ENCODE measurements around the gene MED12L.

The MED12L gene

GRCh38 chr3:151445273-151446001, 360.0 kb downstream of the MED12L start:
- no peak overlapping the region for H3K9ac ChIP-seq (ENCODE audit: low read depth, low read length)
- H3K4me3 ChIP-seq (ENCODE audit: low read length): no peak overlapping the region
- H3K4me1 ChIP-seq (ENCODE audit: control insufficient read depth, insufficient read depth, low read length): peaks cover 8% of the 10 kb centered on the region
- H3K9me3 ChIP-seq (replicated peaks; ENCODE audit: low read length): no peaks in the 10 kb centered on the region
- no peaks in the 10 kb centered on the region for H3K27me3 ChIP-seq (ENCODE audit: control insufficient read depth, insufficient read depth, low read length)
- no peaks in the 10 kb centered on the region for H3K36me3 ChIP-seq (ENCODE audit: insufficient read depth, low read length)
- no peak overlapping the region for H3K4me2 ChIP-seq (ENCODE audit: low read length)

GRCh38 chr3:151446002-151446340, 360.5 kb downstream of the MED12L start:
- H3K9ac ChIP-seq (ENCODE audit: low read depth, low read length): no peak overlapping the region
- H3K27me3 ChIP-seq (ENCODE audit: control insufficient read depth, insufficient read depth, low read length): no peaks in the 10 kb centered on the region
- H3K4me3 ChIP-seq (ENCODE audit: low read length): no peak overlapping the region
- H3K4me2 ChIP-seq (ENCODE audit: low read length): no peak overlapping the region
- H3K36me3 ChIP-seq (ENCODE audit: insufficient read depth, low read length): no peaks in the 10 kb centered on the region
- H3K9me3 ChIP-seq (replicated peaks; ENCODE audit: low read length): no peaks in the 10 kb centered on the region
- peaks cover 8% of the 10 kb centered on the region for H3K4me1 ChIP-seq (ENCODE audit: control insufficient read depth, insufficient read depth, low read length)

GRCh38 chr3:151452368-151452767, 366.9 kb downstream of the MED12L start:
- H3K4me2 ChIP-seq (ENCODE audit: low read length): no peak overlapping the region
- H3K36me3 ChIP-seq (ENCODE audit: insufficient read depth, low read length): no peaks in the 10 kb centered on the region
- no peaks in the 10 kb centered on the region for H3K9me3 ChIP-seq (replicated peaks; ENCODE audit: low read length)
- no peaks in the 10 kb centered on the region for H3K27me3 ChIP-seq (ENCODE audit: control insufficient read depth, insufficient read depth, low read length)
- H3K4me3 ChIP-seq (ENCODE audit: low read length): no peak overlapping the region
- no peaks in the 10 kb centered on the region for H3K4me1 ChIP-seq (ENCODE audit: control insufficient read depth, insufficient read depth, low read length)
- no peak overlapping the region for H3K9ac ChIP-seq (ENCODE audit: low read depth, low read length)

- H3K27me3 ChIP-seq (ENCODE audit: control insufficient read depth, insufficient read depth, low read length): no peaks in the 10 kb centered on the region
- no peaks in the 10 kb centered on the region for H3K9me3 ChIP-seq (replicated peaks; ENCODE audit: low read length)
- no peak overlapping the region for H3K4me2 ChIP-seq (ENCODE audit: low read length)
- no peak overlapping the region for H3K4me3 ChIP-seq (ENCODE audit: low read length)
- no peak overlapping the region for H3K9ac ChIP-seq (ENCODE audit: low read depth, low read length)
- no peaks in the 10 kb centered on the region for H3K36me3 ChIP-seq (ENCODE audit: insufficient read depth, low read length)
- no peaks in the 10 kb centered on the region for H3K4me1 ChIP-seq (ENCODE audit: control insufficient read depth, insufficient read depth, low read length)
These were observed 367.4 kb downstream of the MED12L start for GRCh38 chr3:151452841-151453240.

GRCh38 chr3:151456065-151456464, 370.6 kb downstream of the MED12L start:
- H3K9me3 ChIP-seq (replicated peaks; ENCODE audit: low read length): no peaks in the 10 kb centered on the region
- no peak overlapping the region for H3K4me2 ChIP-seq (ENCODE audit: low read length)
- peaks cover 17% of the 10 kb centered on the region for H3K27me3 ChIP-seq (ENCODE audit: control insufficient read depth, insufficient read depth, low read length)
- H3K36me3 ChIP-seq (ENCODE audit: insufficient read depth, low read length): no peaks in the 10 kb centered on the region
- H3K9ac ChIP-seq (ENCODE audit: low read depth, low read length): no peak overlapping the region
- no peak overlapping the region for H3K4me3 ChIP-seq (ENCODE audit: low read length)
- no peaks in the 10 kb centered on the region for H3K4me1 ChIP-seq (ENCODE audit: control insufficient read depth, insufficient read depth, low read length)

GRCh38 chr3:151459358-151459757, 373.9 kb downstream of the MED12L start:
- H3K27me3 ChIP-seq (ENCODE audit: control insufficient read depth, insufficient read depth, low read length): peaks cover 36% of the 10 kb centered on the region
- H3K9ac ChIP-seq (ENCODE audit: low read depth, low read length): no peak overlapping the region
- no peaks in the 10 kb centered on the region for H3K9me3 ChIP-seq (replicated peaks; ENCODE audit: low read length)

GRCh38 chr3:151460228-151460627, 374.8 kb downstream of the MED12L start:
- H3K9ac ChIP-seq (ENCODE audit: low read depth, low read length): no peak overlapping the region
- H3K9me3 ChIP-seq (replicated peaks; ENCODE audit: low read length): no peaks in the 10 kb centered on the region
- no peaks in the 10 kb centered on the region for H3K36me3 ChIP-seq (ENCODE audit: insufficient read depth, low read length)
- no peaks in the 10 kb centered on the region for H3K4me1 ChIP-seq (ENCODE audit: control insufficient read depth, insufficient read depth, low read length)
- no peak overlapping the region for H3K4me3 ChIP-seq (ENCODE audit: low read length)
- peaks cover 36% of the 10 kb centered on the region for H3K27me3 ChIP-seq (ENCODE audit: control insufficient read depth, insufficient read depth, low read length)
- peak overlapping the region; percentile 90 for H3K4me2 ChIP-seq (ENCODE audit: low read length)

More at GRCh38 chr3:151459358-151459757, 373.9 kb downstream of the MED12L start:
- no peak overlapping the region for H3K4me3 ChIP-seq (ENCODE audit: low read length)
- no peaks in the 10 kb centered on the region for H3K36me3 ChIP-seq (ENCODE audit: insufficient read depth, low read length)
- no peaks in the 10 kb centered on the region for H3K4me1 ChIP-seq (ENCODE audit: control insufficient read depth, insufficient read depth, low read length)
- no peak overlapping the region for H3K4me2 ChIP-seq (ENCODE audit: low read length)

GRCh38 chr3:151460774-151461450, 375.4 kb downstream of the MED12L start, which contains the start of gene IGSF10:
IGSF10 (minus strand) TSS chr3:151461061; CDS start chr3:151458709, 2,352 bp downstream.
- H3K4me2 ChIP-seq (ENCODE audit: low read length): peak within 1 kb of the TSS; percentile 90
- H3K4me1 ChIP-seq (ENCODE audit: control insufficient read depth, insufficient read depth, low read length): no peaks in the 10 kb centered on the region
- no peaks in the 10 kb centered on the region for H3K9me3 ChIP-seq (replicated peaks; ENCODE audit: low read length)
- H3K4me3 ChIP-seq (ENCODE audit: low read length): peak within 1 kb of the TSS; percentile 70
- peaks cover 36% of the 10 kb centered on the region for H3K27me3 ChIP-seq (ENCODE audit: control insufficient read depth, insufficient read depth, low read length)
- no peak within 1 kb of the TSS for H3K9ac ChIP-seq (ENCODE audit: low read depth, low read length)
- no peaks in the 10 kb centered on the region for H3K36me3 ChIP-seq (ENCODE audit: insufficient read depth, low read length)

GRCh38 chr3:151462278-151462780, 376.9 kb downstream of the MED12L start:
- no peaks in the 10 kb centered on the region for H3K9me3 ChIP-seq (replicated peaks; ENCODE audit: low read length)
- H3K36me3 ChIP-seq (ENCODE audit: insufficient read depth, low read length): no peaks in the 10 kb centered on the region
- peaks cover 36% of the 10 kb centered on the region for H3K27me3 ChIP-seq (ENCODE audit: control insufficient read depth, insufficient read depth, low read length)
- no peak overlapping the region for H3K4me3 ChIP-seq (ENCODE audit: low read length)
- H3K4me2 ChIP-seq (ENCODE audit: low read length): no peak overlapping the region
- H3K4me1 ChIP-seq (ENCODE audit: control insufficient read depth, insufficient read depth, low read length): no peaks in the 10 kb centered on the region
- no peak overlapping the region for H3K9ac ChIP-seq (ENCODE audit: low read depth, low read length)

- Histone ChIP-seq H3K4me2 (ENCODE audit: low read length) (no peak overlapping the region), H3K9ac (ENCODE audit: low read depth, low read length) (no peak overlapping the region), H3K27me3 (ENCODE audit: control insufficient read depth, insufficient read depth, low read length) (peaks cover 36% of the 10 kb centered on the region), H3K4me1 (ENCODE audit: control insufficient read depth, insufficient read depth, low read length) (no peaks in the 10 kb centered on the region), H3K36me3 (ENCODE audit: insufficient read depth, low read length) (no peaks in the 10 kb centered on the region), H3K4me3 (ENCODE audit: low read length) (no peak overlapping the region), H3K9me3 (replicated peaks; ENCODE audit: low read length) (no peaks in the 10 kb centered on the region)
These were observed 377.5 kb downstream of the MED12L start for GRCh38 chr3:151462991-151463390.

- Histone ChIP-seq H3K9me3 (replicated peaks; ENCODE audit: low read length) (no peaks in the 10 kb centered on the region), H3K4me2 (ENCODE audit: low read length) (no peak overlapping the region), H3K4me1 (ENCODE audit: control insufficient read depth, insufficient read depth, low read length) (no peaks in the 10 kb centered on the region), H3K27me3 (ENCODE audit: control insufficient read depth, insufficient read depth, low read length) (peaks cover 9% of the 10 kb centered on the region), H3K36me3 (ENCODE audit: insufficient read depth, low read length) (no peaks in the 10 kb centered on the region), H3K9ac (ENCODE audit: low read depth, low read length) (no peak overlapping the region), H3K4me3 (ENCODE audit: low read length) (no peak overlapping the region)
These were observed 381.6 kb downstream of the MED12L start for GRCh38 chr3:151467069-151467468.
